Uterus (tissue), 2 donors: ENCODE results near the gene C17orf75.

Experiments used
- POLR2A ChIP-seq, 2 donors: fragments of 450-650 bp; IDR thresholded peaks; one replicate each; pipeline ENCODE4 v1.6.1; 2016; ENCODE audit warnings: antibody characterized with exemption in 2 of 2, mild to moderate bottlenecking in 1 of 2, moderate library complexity in 1 of 2
- TF ChIP-seq, protein P1 (sequence below), 4 experiments: fragments of 200-600 bp in 2 of 4; fragments of 450-650 bp in 2 of 4; sonication (generic) in 2 of 4; IDR thresholded peaks; one replicate each; pipeline ENCODE4 v1.5.1; 2016 to 2019; ENCODE audit warnings: antibody characterized with exemption in 4 of 4, mild to moderate bottlenecking in 2 of 4, moderate library complexity in 1 of 4

DNA sequence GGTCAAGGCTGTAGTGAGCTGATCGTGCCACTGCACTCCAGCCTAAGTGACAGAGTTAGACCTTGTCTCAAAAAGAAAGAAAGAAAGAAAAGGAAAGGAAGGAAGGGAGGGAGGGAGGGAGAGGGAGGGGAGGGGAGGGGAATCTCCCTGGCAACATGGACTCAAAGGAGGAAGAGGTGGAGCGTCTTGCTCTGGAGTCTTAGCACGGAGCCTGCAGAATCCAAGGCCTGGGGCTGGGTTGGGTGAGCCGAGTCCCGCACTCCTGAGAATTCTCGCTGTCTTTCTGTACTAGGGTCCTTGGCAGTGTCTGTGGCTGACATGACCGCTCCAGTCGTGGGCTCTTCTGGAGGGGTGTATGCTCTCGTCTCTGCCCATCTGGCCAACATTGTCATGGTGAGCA is 36.9 kb downstream of the C17orf75 start:
- TF ChIP-seq POLR2A (IDR thresholded peaks at IDR 0.05) = no peak
- TF ChIP-seq, protein P1, sequence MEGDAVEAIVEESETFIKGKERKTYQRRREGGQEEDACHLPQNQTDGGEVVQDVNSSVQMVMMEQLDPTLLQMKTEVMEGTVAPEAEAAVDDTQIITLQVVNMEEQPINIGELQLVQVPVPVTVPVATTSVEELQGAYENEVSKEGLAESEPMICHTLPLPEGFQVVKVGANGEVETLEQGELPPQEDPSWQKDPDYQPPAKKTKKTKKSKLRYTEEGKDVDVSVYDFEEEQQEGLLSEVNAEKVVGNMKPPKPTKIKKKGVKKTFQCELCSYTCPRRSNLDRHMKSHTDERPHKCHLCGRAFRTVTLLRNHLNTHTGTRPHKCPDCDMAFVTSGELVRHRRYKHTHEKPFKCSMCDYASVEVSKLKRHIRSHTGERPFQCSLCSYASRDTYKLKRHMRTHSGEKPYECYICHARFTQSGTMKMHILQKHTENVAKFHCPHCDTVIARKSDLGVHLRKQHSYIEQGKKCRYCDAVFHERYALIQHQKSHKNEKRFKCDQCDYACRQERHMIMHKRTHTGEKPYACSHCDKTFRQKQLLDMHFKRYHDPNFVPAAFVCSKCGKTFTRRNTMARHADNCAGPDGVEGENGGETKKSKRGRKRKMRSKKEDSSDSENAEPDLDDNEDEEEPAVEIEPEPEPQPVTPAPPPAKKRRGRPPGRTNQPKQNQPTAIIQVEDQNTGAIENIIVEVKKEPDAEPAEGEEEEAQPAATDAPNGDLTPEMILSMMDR (IDR thresholded peaks at IDR 0.05) = no peak
